Left colon (tissue), 2 donors: ENCODE measurements around the gene NETO1. TPM values are rescaled to one million over a fixed set of nuclear protein-coding genes. Genes with fewer than 3 reads are reported as not detected.

Source experiments
- ATAC-seq: fragments of 200-7000 bp; cut with Tn5 transposase; one replicate; pipeline ENCODE4 v1.9.1; 2020; ENCODE audit warnings: mild to moderate bottlenecking, moderate library complexity
- DNase-seq, 2 donors: peaks; one replicate each; pipeline ENCODE4 v3.0.0-alpha.2; 2020
- intact Hi-C, 2 donors: fragments of 100-400 bp; cut with DNase I in 1 of 2; cut with micrococcal nuclease in 1 of 2; formaldehyde crosslinking; loops; one replicate each; pipeline versions ENCODE4 v1.11.2 to v1.14.0; 2022; cut with DNase I, micrococcal nuclease
- microRNA-seq, 2 donors: library from miRNA; unstranded; fragments of <30 nt; microRNA quantifications; one replicate each; pipeline versions ENCODE4 v1.1.0 to v1.2.0, GENCODE V29; 2020
- total RNA-seq, 2 donors: library from RNA; stranded (reverse); fragmentation: NEBNext Ultra II Directional; extraction: Animal tissue kit (Norgen Biotek cat#: 25700); gene quantifications; one replicate each; pipeline ENCODE4 v1.2.1, GENCODE V29; 2021
- donor health status: DM: no; HTN: no; CAD: no.
- donor health status: DM: yes; HTN: yes; CAD: no.

NETO1 gene
- total RNA-seq, 2 donors from 2014 or later, result not detected

DNA sequence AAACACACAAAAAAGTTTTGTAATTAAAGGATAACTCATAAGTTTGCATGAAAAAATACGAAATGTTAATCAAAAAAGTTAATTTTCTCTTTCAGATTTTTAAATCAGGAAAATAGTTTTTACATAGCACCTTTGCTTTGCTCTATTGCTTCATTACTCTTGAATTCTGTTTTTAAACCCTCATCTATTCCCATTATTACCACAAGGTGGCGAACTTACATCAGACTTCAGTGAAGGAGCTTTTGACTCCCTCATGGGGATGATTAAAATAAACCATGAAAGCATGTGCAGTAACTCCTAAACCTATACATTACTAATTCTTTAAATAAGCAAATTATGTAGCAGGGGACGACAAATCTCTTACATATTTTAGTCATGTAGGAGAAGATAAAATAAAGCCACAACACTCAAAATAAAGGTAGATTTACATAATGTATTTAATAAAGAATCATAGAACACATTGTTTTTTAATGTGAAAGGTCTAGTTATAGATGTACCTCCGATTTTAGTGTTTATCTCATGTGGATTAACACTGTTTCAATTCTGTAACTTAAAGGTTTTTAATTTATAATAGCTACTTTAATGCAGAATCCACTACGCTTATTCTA is 105.2 kb downstream of the NETO1 start:
- intact Hi-C loops, result loop anchor here in 1 of 2 donors (5.0 kb wide), 1 partner anchor 1075 kb away; no protein-coding TSS in a partner anchor
- DNase-seq (no peak), ATAC-seq (no peak)

DNA sequence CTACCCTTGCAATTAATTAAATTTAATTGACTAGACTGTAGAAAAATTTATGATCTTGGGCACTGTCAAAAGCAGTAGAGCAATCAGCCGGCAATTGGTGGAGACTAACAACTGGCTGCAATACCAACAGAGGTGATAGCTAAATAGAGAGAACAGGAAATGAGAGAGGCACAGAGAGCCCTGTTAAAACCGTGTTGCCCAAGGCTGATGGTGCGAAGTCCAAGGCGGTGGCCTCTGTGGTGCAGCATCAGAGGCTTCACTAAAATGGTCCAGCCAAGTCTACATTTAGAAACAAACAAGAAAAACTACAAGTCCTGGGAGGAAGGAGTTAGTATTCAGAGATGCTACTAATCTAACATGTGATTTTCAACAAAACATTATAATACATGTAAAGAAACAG is 115.6 kb downstream of the NETO1 start:
- DNase-seq (no peak), ATAC-seq (no peak)
- intact Hi-C loops, result no loop called here

DNA sequence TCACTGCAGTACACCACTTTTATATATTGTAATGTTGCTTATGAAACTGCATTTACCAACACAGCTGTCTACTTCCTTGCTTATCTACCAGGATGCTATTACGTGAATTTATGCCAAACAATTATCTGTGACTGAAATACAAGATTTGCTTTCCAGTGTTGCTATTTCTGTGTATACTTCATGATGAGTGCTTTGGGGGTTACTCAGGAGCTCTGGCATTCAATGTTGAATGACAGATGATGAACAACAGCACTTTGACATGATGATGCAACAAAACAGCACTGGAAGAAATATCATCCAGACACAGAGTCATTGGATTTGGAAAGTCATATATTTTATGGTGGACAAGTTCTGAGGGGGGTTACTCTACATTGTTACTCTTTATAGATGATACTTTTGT is 125.8 kb downstream of the NETO1 start:
- DNase-seq (no peak), ATAC-seq (no peak)
- intact Hi-C loops, result no loop called here

DNA sequence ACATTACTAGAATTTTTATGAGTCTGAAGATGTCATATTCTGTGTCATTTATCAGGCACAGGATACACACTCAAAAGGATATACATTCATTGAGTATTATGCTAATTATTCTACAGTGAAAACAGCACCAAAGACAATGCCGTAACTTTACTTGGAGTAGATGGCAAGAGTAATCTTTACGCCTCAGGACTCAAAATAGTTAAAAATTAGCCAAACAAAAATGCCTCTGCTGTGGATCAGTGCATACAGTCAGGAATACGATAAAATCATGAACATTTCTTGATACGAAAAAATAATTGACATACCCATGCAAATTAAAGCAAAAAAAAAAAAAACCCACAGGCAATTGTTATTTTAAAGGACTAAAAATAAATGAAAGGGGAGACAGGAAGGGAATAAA is 129.7 kb downstream of the NETO1 start:
- ATAC-seq (no peak), DNase-seq (no peak)
- intact Hi-C loops, result no loop called here

DNA sequence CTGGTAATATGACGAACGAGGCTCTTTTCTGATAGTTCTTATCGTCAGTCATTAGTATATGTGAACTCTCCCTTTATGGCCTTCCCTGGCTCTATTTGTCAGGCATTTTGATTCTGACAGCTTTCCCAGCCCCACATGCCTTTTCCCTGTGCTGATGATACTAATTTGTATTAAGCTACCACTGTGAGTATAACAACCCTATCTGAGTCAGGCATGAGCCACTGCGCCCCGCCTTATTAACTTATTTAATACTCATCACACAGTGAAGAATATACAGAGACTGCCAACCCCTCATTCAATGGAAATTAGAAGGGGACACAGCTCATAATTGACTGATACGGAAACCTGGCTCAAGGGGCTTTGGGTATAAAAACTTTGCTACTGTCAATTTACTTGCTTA is 140.0 kb downstream of the NETO1 start:
- no peak for ATAC-seq

DNA sequence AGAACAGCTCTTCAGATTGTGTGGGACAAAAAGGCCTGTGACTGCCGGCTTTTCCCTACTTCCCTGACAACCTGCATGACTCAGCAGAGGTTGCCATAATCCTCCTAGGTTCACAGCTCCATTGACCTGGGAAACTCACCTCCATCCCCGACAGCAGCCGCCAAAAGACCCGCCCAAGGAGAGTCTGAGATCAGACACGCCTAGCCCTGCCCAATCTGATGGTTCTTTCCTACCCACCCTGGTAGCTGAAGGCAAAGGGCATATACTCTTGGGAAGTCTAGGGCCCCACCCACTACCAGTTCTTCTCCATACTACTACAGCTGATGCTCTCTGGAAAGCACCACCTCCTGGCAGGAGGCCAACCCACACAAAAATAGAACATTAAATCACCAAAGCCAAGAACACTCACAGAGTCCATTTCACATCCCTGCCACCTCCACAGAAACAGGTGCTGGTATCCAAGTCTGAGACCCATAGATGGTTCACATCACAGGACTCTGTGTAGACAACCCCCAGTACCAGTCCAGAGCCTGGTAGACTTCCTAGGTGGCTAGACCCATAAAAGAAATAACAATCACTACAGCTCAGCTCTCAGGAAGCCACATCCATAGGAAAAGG is 140.6 kb downstream of the NETO1 start:
- ATAC-seq, result peak; percentile 57
- intact Hi-C loops, result no loop called here
- peak in 1 of 2 donors; percentile 4 for DNase-seq

More for the DNA sequence above, 140.0 kb downstream of the NETO1 start:
- intact Hi-C loops, result no loop called here
- no peak for DNase-seq

DNA sequence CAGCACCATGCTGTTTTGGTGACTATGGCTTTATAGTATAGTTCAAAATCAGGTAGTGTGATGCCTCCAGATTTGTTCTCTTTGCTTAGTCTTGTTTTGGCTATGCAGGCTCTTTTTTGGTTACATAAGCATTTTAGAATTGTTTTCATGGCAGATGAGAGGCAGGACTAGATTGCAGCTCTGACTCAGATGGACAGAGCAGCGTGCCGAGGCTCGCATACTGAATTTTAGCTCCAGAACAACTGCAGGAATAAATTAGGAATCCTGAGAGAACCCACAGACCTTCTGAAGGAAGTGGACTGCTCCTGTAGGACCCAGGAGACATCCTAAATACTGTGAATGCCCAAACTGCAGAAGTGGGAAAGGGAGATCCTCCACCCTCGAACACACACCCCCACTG is 141.6 kb downstream of the NETO1 start:
- intact Hi-C loops, result no loop called here
- no peak for DNase-seq
- no peak for ATAC-seq

DNA sequence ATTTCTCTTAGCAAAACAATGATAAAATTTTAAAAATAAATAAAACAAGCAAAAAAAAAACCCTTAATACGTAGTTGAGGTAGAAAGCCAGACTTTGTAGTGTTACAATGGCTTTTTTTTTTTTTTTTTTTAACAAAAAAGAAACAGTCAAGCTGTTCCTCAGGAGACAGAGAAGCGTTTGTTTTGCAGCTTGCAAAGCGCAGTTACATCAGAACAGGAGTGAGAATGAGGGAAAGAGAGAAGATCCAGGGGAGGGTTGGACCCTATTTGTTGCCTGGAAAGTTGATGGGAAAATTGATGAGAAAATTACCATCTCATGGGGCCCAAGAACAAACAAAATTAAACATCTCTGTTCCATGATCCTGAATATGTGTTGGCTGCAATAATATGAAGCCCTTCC is 146.5 kb downstream of the NETO1 start:
- no peak for ATAC-seq
- intact Hi-C loops, result no loop called here
- no peak for DNase-seq

DNA sequence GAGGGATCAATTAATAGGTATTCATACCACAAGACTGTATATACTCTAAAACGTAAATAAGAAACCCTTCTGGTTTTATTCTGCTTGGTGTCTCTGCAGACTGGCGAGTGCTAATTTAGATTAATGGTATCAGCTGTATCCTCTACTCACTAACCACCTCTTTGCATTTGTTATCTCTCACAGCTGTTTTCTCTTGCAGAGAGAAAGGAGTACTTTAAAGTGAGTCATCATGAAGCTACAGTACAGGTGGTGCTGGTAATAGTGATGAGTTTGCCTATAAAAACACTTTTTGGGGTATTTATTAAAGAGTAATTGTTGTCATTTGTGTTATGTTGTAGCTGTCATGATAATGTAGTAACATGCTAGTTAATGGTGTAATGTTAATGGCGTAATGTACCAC is 147.7 kb downstream of the NETO1 start:
- ATAC-seq (no peak), DNase-seq (no peak)
- intact Hi-C loops, result no loop called here

DNA sequence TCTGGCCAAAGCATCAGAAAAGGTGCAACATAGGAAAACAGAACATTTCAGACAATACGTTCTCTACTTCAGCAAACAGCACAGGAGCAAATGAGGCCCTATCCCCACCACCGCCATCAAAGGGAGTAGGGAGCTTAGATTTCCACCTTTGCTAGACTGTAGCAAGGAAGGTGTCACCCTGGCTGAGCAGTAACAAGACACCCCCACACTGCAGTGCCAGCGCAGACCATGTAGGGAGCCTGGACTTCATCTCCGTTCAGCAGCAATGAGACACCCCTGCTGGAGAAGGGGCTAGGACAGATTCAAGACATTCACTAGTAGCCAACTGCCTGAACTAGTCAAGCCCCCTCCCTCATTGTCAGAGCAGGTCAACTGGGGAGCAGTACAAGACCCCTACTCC is 163.6 kb downstream of the NETO1 start:
- no peak for ATAC-seq
- DNase-seq, result no peak
- intact Hi-C loops, result no loop called here

DNA sequence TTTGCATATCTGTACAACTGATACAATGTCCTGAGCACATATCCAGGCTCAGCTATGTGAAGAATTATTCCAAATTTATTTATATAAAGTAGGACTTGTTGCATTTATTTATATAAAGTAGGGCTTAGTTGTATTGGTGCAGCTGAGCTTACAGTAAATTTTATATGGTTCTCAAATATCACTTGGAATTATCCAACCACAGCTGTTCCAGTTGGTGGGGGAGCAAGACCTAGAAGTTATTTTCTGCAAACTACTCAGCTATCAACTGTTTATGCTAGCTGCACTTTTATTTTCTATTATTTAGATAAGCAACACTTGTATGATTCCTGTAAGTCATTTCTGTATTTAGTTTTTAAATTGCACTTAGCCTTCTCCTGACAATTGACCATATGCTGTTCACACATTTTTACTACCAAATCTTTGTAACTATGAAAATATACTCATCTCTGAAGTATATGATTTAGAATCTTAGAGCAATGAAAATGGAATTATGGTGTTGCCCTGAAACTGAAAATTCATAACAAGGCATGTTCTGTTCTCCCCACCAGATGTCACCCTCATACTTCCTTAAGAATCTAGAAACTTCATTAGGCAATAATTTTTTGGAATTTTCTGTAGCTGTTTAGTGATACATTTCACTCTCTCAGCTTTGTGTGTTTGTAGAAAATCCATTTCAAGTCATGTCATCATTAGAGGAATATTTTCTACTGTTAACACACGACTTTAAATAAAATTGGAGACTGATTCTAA is 166.7 kb downstream of the NETO1 start:
- intact Hi-C loops, result no loop called here
- ATAC-seq, result no peak
- no peak for DNase-seq

DNA sequence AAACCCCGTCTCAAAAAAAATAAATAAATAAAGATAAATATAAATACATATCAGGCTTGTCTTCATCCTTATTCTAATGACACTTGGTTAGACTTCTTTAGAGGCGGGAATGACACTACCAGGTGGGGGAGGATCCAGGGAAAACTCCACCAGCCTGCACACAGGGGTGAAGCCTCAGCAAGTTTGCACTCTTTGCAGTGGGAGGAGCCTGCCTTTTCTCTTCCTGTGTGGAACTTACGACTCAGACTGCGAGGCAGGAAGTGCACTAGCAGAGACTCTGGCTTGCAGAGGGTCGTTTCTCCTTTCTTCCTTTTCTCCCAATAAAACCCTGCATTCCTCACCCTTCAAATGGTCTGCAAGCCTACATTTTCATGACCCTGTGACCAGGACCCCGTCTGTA is 170.1 kb downstream of the NETO1 start:
- DNase-seq (no peak), ATAC-seq (no peak)
- intact Hi-C loops, result no loop called here

DNA sequence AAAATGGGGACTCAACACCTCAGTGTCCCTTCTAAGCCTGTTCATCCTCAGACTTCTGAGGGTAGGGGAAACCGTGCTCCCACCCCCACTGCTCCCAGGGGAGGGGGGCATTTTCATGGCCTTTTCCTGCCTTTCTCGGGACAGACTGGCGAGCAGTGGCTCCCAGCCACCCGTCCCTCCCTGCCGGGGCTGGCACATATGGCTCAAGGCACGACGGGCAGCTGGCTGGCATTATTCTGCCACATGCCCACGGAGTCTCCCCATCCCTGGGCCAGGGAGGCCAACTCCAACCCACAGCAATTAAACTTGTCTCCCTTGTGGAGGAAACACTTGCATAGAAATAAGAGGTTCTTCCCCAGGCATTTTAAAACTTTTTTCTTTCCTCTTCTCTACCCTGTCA is 175.2 kb downstream of the NETO1 start:
- intact Hi-C loops, result no loop called here
- ATAC-seq, result peak; percentile 42

More for the DNA sequence above, 175.2 kb downstream of the NETO1 start:
- DNase-seq, result peak in 1 of 2 donors; percentile 4

Small RNAs within 50 kb of the gene (microRNA-seq; reads per million reads assigned to microRNA genes)
- gene MIR548AV, result 0 reads per million in 2 donors
